ENCODE results near the gene CEP95.

DNA sequence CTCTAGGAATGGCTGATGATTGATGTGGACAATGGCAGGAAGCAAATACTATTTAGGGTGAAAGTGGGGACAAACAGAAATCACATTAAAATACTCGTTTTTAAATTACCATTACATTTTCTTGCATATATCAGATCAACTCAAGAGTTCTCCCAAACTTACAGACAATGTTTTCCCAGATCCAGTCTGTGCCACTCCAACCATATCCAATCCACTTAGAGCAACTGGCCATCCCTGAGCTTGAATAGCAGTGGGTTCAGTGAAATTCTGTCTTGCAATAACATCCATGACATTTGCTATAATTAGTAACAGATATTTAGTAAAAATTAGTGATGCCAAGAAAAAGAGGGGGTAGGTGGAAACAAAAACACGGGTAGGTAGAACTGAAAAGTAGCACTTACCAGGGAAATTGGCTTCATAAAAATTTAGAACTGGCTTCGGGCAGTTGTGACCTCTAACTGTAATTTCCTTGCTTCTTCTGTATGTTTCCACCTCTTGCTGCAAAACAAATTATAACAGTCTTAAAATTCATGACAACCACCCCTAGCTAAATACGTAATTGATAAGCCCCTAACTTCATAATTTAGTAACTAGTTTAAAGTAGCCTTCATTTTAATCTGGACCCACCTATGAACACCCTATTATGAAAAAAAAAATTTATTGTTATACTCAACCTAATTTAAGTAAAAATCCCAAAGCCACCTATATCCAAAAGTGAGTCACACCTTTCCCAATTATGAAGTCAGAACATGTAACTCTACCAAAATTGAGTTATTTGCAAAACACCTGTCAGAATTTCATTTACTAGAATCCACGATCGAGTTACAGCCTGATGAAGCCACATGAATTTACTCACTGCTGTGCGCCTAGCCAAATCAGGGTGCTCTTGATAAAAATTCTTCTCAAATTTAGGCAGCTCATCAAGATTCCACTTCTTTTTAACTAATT lies 2.7 kb upstream of the CEP95 start:
- TF ChIP-seq, protein P1, sequence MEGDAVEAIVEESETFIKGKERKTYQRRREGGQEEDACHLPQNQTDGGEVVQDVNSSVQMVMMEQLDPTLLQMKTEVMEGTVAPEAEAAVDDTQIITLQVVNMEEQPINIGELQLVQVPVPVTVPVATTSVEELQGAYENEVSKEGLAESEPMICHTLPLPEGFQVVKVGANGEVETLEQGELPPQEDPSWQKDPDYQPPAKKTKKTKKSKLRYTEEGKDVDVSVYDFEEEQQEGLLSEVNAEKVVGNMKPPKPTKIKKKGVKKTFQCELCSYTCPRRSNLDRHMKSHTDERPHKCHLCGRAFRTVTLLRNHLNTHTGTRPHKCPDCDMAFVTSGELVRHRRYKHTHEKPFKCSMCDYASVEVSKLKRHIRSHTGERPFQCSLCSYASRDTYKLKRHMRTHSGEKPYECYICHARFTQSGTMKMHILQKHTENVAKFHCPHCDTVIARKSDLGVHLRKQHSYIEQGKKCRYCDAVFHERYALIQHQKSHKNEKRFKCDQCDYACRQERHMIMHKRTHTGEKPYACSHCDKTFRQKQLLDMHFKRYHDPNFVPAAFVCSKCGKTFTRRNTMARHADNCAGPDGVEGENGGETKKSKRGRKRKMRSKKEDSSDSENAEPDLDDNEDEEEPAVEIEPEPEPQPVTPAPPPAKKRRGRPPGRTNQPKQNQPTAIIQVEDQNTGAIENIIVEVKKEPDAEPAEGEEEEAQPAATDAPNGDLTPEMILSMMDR (IDR thresholded peaks at IDR 0.05) = no peak
- no peak for TF ChIP-seq POLR2A (IDR thresholded peaks at IDR 0.05)
- no peak for TF ChIP-seq EP300 (IDR thresholded peaks at IDR 0.05)
